GM19193 (cell line): ENCODE results near the gene LAPTM4A.

Experiments
- POLR2A ChIP-seq: IDR thresholded peaks from 4 replicates; pipeline ENCODE4 v1.6.1; 2011; ENCODE audit not compliant: insufficient read depth, insufficient read length; ENCODE audit errors: extremely low read depth

Gene LAPTM4A

GRCh38 chr2:20080839-20081415 lies 29.5 kb upstream of the LAPTM4A start:
- no peak for TF ChIP-seq POLR2A

GRCh38 chr2:20080428-20080827 lies 29.0 kb upstream of the LAPTM4A start:
- no peak for TF ChIP-seq POLR2A

- TF ChIP-seq POLR2A, result no peak
Observed at GRCh38 chr2:20079546-20080115, 28.2 kb upstream of the LAPTM4A start.

- TF ChIP-seq POLR2A, result no peak
Observed at GRCh38 chr2:20077411-20077940, 26.0 kb upstream of the LAPTM4A start.

GRCh38 chr2:20076757-20077156 lies 25.3 kb upstream of the LAPTM4A start:
- TF ChIP-seq POLR2A, result no peak

- TF ChIP-seq POLR2A, result no peak
Observed at GRCh38 chr2:20074901-20075300, 23.5 kb upstream of the LAPTM4A start.

GRCh38 chr2:20073460-20073859 lies 22.0 kb upstream of the LAPTM4A start:
- TF ChIP-seq POLR2A, result no peak

GRCh38 chr2:20072436-20073158 lies 21.2 kb upstream of the LAPTM4A start:
- no peak for TF ChIP-seq POLR2A

GRCh38 chr2:20071397-20072383 lies 20.3 kb upstream of the LAPTM4A start:
- TF ChIP-seq POLR2A, result no peak

GRCh38 chr2:20069756-20070155 lies 18.3 kb upstream of the LAPTM4A start:
- no peak for TF ChIP-seq POLR2A

GRCh38 chr2:20067992-20068584 lies 16.7 kb upstream of the LAPTM4A start:
- no peak for TF ChIP-seq POLR2A

GRCh38 chr2:20065885-20066602 lies 14.6 kb upstream of the LAPTM4A start:
- no peak for TF ChIP-seq POLR2A

- TF ChIP-seq POLR2A, result no peak
Observed at GRCh38 chr2:20064841-20065240, 13.4 kb upstream of the LAPTM4A start.

GRCh38 chr2:20064421-20064820 lies 13.0 kb upstream of the LAPTM4A start:
- TF ChIP-seq POLR2A, result no peak
